PFSK-1 (cell line): ENCODE results near the gene ENTPD7.

ENCODE experiments used
- FOXP2 ChIP-seq: optimal IDR thresholded peaks from 2 replicates; pipeline ENCODE3; 2011; ENCODE audit warnings: borderline replicate concordance, control low read depth, inconsistent platforms; ENCODE audit not compliant: insufficient read depth; ENCODE audit errors: extremely low read length, extremely low read depth
- POLR2AphosphoS5 ChIP-seq: IDR thresholded peaks from 2 replicates; pipeline ENCODE4 v1.6.1; 2012; ENCODE audit warnings: low read depth, mild to moderate bottlenecking, control low read depth, low read length, moderate library complexity
- SIN3A ChIP-seq: IDR thresholded peaks from 2 replicates; pipeline ENCODE4 v1.6.1; 2012; ENCODE audit warnings: mild to moderate bottlenecking, low read length, moderate library complexity, borderline replicate concordance; ENCODE audit not compliant: insufficient read depth
- TAF1 ChIP-seq: IDR thresholded peaks from 2 replicates; pipeline ENCODE4 v1.6.1; 2012; ENCODE audit warnings: low read length, control low read depth, borderline replicate concordance; ENCODE audit not compliant: insufficient read depth
- TF ChIP-seq, protein P1 (sequence below), 2 experiments: IDR thresholded peaks; 2 replicates each; pipeline versions ENCODE4 v1.6.1 to v1.8.0; 2011 to 2012; ENCODE audit warnings: low read depth in 2 of 2, low read length in 2 of 2, control low read depth in 1 of 2, inconsistent platforms in 1 of 2, mild to moderate bottlenecking in 1 of 2, moderate library complexity in 1 of 2; ENCODE audit not compliant: insufficient read depth in 1 of 2

The ENTPD7 gene

GRCh38 chr10:99709480-99710229, 50.3 kb downstream of the ENTPD7 start:
- TF ChIP-seq POLR2AphosphoS5 (no peak), TAF1 (no peak), FOXP2 (no peak), SIN3A (no peak)

GRCh38 chr10:99711129-99711719, 51.9 kb downstream of the ENTPD7 start:
- TF ChIP-seq TAF1 (no peak), FOXP2 (no peak), SIN3A (no peak), POLR2AphosphoS5 (no peak)
- TF ChIP-seq, protein P1, sequence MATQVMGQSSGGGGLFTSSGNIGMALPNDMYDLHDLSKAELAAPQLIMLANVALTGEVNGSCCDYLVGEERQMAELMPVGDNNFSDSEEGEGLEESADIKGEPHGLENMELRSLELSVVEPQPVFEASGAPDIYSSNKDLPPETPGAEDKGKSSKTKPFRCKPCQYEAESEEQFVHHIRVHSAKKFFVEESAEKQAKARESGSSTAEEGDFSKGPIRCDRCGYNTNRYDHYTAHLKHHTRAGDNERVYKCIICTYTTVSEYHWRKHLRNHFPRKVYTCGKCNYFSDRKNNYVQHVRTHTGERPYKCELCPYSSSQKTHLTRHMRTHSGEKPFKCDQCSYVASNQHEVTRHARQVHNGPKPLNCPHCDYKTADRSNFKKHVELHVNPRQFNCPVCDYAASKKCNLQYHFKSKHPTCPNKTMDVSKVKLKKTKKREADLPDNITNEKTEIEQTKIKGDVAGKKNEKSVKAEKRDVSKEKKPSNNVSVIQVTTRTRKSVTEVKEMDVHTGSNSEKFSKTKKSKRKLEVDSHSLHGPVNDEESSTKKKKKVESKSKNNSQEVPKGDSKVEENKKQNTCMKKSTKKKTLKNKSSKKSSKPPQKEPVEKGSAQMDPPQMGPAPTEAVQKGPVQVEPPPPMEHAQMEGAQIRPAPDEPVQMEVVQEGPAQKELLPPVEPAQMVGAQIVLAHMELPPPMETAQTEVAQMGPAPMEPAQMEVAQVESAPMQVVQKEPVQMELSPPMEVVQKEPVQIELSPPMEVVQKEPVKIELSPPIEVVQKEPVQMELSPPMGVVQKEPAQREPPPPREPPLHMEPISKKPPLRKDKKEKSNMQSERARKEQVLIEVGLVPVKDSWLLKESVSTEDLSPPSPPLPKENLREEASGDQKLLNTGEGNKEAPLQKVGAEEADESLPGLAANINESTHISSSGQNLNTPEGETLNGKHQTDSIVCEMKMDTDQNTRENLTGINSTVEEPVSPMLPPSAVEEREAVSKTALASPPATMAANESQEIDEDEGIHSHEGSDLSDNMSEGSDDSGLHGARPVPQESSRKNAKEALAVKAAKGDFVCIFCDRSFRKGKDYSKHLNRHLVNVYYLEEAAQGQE (IDR thresholded peaks at IDR 0.05; ENCODE audit: insufficient read depth in 1 of 2, low read depth in 2 of 2, low read length in 2 of 2), result no peak

GRCh38 chr10:99714446-99714845, 55.1 kb downstream of the ENTPD7 start:
- TF ChIP-seq TAF1 (no peak), FOXP2 (no peak), POLR2AphosphoS5 (no peak), SIN3A (no peak)
- TF ChIP-seq, protein P1 (IDR thresholded peaks at IDR 0.05; ENCODE audit: insufficient read depth in 1 of 2, low read depth in 2 of 2, low read length in 2 of 2), result no peak

DNA sequence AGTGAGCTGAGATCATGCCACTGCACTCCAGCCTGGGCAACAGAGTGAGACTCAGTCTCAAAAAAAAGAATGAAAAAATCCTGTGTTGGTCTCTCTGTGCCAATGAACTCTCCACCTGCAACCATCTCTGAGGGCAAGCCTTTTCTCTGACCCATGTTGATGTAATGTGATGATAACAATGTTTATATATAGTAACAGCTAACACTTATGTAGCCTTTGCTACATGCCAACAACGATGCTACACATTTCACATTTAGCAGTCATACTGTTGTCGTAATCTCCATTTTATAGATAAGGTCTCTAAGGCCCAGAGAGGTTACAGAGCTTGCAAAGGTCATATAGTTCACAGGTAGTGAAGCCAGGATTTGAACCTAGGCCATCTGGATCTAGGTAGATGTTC, 61.1 kb downstream of the ENTPD7 start:
- TF ChIP-seq FOXP2 (no peak), TAF1 (no peak), SIN3A (no peak), POLR2AphosphoS5 (no peak)
- TF ChIP-seq, protein P1 (IDR thresholded peaks at IDR 0.05; ENCODE audit: insufficient read depth in 1 of 2, low read depth in 2 of 2, low read length in 2 of 2), result no peak

- TF ChIP-seq SIN3A (no peak), POLR2AphosphoS5 (no peak), FOXP2 (no peak), TAF1 (no peak)
- TF ChIP-seq, protein P1 (IDR thresholded peaks at IDR 0.05; ENCODE audit: insufficient read depth in 1 of 2, low read depth in 2 of 2, low read length in 2 of 2), result no peak
Observed at GRCh38 chr10:99730026-99730425, 70.7 kb downstream of the ENTPD7 start.
